Hematopoietic multipotent progenitor cell (in vitro differentiated cells): ENCODE data around the gene ARFRP1. TPM values are rescaled to one million over a fixed set of nuclear protein-coding genes. Genes with fewer than 3 reads are reported as not detected.
"Not testable (repeated sequence)": the region's sequence is repeated elsewhere in the genome, so short reads cannot be mapped to it uniquely, and the experiment has no call there.

Experiments used
- DNase-seq, 3 donors: peaks; one replicate each; pipeline ENCODE4 v3.0.0-alpha.2; 2011 to 2015; ENCODE audit warnings: low read depth in 2 of 3, low spot score in 2 of 3
- total RNA-seq: library from RNA; depleted of rRNA; stranded (reverse); fragments of >200 nt; gene quantifications from one replicate; pipeline ENCODE4 v1.2.3, GENCODE V29; 2012

Gene ARFRP1
- total RNA-seq, 1 donor = 52.0 TPM

- DNase-seq = no peak
Observed at GRCh38 chr20:63680427-63680826, 27.3 kb downstream of the ARFRP1 start.

GRCh38 chr20:63679799-63680305 lies 27.9 kb downstream of the ARFRP1 start:
- no peak for DNase-seq

DNA sequence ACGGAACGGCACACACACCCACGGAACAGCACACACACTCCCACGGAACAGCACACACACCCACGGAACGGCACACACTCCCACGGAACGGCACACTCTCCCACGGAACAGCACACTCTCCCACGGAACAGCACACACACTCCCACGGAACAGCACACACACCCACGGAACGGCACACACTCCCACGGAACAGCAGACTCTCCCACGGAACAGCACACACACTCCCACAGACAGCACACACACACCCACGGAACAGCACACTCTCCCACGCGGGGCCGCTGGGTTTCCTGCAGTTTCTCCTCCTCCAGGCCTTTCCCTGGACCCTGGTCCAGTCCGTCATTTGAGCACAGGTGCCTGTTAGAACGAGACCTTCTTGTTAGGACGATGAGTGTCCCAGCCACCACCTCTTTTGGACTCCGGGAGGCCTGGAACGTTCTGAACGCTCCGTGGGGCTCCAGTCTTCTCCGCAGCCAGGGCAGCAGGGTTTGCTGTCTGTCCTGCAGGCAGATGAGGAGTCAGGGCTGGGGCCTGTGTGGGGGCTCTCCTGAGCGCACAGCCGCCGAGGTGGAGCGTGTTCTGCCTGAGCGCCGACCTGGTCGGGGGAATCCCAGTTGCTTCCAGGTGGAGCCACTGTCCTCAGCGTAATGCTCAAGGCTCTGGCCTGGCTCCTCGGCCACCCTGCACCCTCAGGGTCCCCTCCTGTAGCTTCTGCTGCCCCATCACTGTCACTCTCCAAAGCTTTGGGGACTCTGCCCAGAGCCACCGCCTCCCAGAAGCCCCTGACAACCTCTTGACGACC lies 28.9 kb downstream of the ARFRP1 start:
- DNase-seq = no peak

GRCh38 chr20:63678071-63678470 lies 29.7 kb downstream of the ARFRP1 start:
- no peak for DNase-seq

DNA sequence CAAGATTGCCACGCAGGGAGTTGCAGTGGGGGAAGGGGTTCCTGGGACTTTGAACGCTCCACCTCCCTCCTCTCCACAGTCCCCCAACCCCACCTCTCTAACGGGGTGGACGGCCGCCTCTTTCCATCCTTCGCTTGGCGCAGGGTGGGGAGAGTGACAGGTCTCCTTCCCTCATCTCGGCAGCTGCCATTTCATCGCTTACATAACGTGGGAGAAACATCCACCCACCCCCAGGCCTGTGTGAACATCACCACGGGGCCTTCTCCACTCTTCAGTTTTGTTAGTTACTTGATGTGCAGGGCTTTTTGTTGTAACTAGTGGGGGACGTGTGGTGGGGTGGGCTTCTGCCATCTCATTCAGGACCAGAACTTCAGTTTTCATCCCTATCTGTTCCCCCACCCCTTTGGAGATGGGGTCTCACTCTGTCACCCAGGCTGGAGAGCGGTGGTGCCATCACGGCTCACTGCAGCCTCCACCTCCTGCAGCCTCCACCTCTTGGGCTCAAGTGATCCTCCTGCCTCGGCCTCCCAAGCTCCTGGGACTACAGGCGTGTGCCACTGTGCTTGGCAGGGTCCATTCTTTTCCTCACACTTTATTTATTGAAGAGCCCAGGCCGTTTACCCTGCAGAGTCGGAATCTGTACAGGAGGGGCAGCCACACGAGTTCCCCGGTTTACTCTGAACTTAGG lies 32.0 kb downstream of the ARFRP1 start:
- DNase-seq = no peak

DNA sequence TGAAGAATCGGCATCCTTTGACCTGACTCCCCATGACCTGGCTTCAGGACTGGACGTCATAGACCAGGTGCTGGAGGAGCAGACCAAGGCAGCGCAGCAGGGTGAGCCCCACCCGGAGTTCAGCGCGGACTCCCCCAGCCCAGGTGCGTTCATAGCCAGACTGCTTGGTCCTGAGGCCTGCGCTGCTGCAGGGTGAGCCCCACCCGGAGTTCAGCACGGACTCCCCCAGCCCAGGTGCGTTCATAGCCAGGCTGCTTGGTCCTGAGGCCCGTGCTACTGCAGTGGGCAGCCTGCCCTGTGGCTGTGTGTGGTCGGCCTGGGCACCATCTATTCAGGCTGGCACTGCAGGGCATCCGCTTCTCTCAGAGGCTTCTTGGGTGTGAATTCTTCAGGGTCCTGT lies 33.8 kb downstream of the ARFRP1 start:
- no peak for DNase-seq

GRCh38 chr20:63672666-63673065 lies 35.1 kb downstream of the ARFRP1 start:
- DNase-seq = no peak

- DNase-seq = not testable (repeated sequence)
Observed at GRCh38 chr20:63671695-63672094, 36.1 kb downstream of the ARFRP1 start.

- no peak for DNase-seq
Observed at GRCh38 chr20:63668351-63668750, 39.4 kb downstream of the ARFRP1 start.

DNA sequence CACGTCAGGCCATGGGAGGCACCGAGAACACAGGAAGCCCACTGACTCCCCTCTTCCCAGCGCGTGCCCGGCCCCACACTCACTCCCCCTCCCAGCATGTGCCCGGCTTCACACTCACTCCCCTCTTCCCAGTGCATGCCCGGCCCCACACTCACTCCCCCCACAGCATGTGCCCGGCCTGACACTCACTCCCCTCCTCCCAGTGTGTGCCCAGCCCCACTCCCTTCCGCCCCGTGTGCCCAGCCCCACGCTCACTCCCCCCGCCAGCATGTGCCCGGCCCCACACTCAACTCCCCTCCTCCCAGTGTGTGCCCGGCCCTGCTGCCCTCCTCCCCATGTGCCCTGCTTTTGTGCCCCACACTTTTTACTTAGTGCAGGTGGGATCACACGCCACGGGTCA lies 39.9 kb downstream of the ARFRP1 start:
- DNase-seq = no peak

DNA sequence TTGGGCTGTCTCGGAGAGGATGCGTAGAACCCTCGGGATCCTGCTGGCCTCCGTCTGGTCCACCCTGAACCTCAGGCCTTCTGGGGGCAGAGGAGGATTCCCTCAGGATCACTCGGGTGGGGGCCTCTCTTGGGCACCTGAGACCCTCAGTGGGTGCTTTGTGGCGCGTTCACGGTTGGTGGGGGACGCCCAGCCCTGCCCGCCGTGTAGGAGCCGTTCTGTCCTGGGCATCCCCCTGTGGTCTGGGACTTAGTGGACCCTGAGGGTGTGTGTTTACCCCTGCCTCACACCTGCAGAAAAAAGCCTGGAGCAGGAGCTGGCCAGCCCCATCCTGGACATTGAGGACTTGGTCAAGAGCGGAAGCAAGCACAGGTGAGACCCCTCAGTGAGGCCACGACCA lies 42.1 kb downstream of the ARFRP1 start:
- no peak for DNase-seq

GRCh38 chr20:63664861-63665594 lies 42.7 kb downstream of the ARFRP1 start:
- no peak for DNase-seq

DNA sequence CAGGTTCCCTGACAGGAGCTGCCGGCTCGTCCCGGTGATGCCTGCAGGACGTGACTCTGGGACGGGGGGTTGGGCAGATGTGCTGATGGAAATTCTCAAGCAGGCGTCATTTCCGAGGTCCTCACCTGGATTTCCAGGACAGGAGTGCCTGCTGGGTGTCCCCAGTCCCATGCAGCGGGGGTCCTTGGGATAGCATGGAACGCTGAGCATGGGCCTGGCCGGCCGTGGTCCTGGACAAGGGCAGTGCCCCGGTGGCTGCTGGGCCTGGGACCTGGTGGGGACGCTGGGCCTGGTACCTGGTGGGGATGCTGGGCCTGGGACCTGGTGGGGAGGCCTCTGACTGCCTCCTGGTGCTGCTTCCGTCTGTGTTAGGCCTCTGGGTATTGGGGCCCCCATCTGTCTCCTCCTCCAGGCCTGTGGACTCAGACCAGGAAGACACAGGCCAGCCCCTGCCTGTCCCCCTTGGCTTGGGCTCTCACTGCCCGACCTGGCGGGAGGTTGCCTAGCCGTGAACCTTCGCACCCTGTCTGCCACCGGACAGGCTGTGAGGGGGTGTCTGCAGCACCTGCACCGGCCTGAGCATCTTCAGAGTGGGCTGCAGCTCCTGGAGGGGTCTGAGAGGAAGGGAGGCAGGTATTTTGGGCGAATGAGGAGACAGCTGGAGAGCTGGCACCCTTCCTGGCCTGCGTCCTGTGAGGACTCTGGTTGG lies 43.5 kb downstream of the ARFRP1 start:
- DNase-seq = no peak

- no peak for DNase-seq
Observed at GRCh38 chr20:63663332-63664066, 44.3 kb downstream of the ARFRP1 start.

GRCh38 chr20:63662813-63663189 lies 45.0 kb downstream of the ARFRP1 start:
- no peak for DNase-seq

- DNase-seq = no peak
Observed at GRCh38 chr20:63661959-63662812, 45.6 kb downstream of the ARFRP1 start.

- no peak for DNase-seq
Observed at GRCh38 chr20:63661108-63661507, 46.7 kb downstream of the ARFRP1 start.

DNA sequence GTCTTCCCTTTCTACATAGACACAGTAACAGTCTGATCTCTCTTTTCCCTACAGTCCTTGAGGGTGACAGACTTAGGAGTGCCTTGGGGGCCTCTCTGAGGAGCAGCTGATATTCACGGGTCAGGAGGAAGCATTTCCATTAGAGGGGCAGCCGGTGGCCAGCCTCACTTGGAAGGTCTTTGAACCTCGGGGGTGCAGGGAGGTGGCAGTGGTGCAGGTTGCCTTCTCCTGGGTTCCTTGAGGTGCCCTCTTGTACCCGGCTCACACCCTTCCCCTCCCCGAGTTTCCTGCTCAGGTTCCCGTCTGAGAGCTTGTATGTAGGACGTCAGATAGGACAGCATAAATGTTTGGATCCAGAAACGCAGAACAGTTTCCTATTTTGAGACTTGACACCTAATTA lies 47.2 kb downstream of the ARFRP1 start:
- DNase-seq = no peak

DNA sequence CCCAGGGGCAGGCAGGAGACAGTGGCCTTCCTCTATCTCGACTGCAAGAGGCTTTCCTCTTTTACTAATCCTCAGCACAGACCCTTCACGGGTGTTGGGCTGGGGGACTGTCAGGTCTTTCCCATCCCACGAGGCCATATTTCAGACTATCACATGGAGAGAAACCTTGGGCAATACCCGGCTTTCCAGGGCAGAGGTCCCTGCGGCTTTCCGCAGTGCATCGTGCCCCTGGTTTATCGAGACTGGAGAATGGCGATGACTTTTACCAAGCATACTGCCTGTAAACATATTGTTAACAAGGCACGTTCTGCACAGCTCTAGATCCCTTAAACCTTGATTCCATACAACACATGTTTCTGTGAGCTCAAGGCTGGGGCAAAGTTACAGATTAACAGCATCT lies 47.6 kb downstream of the ARFRP1 start:
- DNase-seq = not testable (repeated sequence)
